ENCODE data around the gene FGR.

Gene FGR

DNA sequence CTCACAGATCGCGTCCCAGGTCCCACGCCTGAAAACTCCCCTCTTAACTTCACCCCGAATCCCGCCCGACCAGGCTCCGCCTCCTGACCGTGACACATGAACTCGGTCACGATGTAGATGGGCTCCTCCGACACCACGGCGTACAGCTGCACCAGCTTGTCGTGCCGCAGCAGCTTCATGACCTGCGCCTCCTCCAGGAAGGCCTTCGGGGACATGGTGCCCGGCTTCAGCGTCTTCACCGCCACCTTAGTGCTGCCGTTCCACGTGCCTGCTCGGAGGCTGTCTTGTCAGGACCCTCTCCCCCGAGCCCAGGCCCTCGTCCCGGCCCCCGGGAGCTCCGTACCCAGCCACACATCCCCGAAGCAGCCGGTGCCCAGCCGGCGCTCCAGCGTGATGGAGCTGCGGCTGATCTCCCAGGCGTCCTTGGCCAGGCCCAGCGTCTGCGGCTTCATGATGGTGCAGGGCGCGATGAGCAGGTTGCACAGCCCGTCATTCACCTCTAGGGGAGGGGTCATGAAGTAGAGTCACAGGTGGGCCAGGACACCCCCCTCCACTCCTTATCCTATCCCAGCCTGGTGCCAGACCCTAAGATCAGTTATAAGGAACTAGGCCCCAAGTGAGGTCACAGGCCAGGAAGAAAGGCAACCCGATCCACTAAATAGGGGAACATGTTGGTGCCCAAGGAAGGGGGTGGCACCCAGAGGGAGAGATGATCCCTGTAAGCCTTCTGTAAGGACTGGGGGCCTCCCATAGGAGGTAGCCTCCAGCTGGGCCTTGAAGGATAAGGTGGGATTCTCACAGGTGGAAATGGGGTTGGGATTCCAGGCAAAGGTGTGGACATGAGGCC, 19.4 kb downstream of the FGR start:
- no peak for DNase-seq

DNA sequence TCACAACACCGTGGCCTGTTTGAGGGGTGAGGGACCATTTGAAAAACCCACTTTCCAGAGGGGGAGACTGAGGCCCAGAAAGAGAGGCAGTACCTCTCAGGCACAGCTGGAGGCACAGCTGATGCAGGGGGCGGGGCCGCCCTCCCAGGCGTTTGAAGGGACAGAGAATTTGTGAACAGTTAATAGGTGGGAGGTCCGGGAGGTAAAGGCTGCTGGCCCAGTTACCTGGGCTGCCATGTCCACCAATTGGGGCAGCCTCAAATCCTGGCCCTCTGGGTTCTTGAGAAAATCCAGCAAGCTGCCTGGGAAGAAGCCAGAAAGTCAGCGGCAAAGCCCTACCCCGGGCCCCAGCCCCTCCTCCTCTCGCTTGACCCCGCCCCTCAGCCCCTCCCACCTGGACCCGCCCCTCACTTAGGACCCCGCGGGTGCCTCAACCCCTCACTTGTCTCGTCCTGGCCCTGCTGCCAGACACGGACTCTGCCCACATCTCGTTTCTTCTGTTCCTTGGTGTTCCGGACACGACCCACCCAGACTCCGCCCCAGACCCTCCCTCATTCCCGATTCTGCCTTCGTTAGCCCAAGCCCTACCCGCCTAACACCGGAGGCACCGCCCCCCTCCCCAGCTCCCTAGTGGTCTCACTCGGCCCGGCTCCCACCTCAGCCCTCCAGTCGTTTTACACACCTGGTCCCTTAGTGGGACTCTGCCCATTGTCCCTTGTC, 20.2 kb downstream of the FGR start:
- DNase-seq, result no peak

DNA sequence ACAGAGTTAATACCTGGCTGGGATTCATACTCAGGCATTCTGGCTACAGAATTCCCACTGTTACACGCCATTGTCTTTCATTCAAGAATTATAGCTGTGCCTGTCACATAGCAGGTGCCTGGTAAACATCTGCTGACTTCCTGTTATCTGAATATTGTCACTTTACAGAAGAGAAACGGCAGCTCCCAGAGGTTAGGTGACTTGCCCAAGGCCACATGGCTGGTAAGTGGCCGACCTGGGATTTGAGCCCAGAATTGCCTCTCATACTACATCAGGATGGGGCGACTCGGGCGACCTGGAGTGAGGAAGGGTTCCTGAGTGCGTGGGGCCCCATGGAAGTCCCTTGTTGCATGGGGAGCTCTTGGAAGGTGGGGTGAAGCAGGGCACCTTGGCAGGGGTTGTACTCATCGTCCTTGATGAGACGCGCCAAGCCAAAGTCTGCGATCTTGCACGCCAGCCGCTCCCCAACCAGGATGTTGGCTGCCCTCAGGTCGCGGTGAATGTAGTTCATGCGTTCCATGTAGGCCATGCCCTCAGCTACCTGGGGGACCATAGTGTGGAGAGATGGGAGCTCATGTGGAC, 20.9 kb downstream of the FGR start:
- no peak for DNase-seq

DNA sequence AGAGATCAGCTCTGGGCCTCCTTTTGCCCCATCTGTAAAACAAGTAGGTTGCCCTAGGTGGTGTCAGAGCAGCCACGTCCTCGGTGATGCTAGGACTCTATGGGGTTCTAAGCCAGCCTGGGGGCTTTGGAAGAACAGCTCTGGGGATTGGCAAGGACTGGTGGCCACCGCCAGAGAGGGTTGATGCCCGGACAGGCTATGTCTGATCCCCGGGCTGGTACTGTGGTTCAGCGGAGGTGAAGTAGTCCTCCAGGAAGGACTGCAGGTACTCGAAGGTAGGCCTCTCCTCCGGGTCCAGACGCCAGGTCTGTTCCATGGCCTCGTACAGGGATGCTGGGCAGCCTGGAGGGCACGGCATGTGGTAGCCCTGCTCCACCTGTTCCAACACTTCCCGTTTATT, 22.3 kb downstream of the FGR start:
- no peak for DNase-seq

DNA sequence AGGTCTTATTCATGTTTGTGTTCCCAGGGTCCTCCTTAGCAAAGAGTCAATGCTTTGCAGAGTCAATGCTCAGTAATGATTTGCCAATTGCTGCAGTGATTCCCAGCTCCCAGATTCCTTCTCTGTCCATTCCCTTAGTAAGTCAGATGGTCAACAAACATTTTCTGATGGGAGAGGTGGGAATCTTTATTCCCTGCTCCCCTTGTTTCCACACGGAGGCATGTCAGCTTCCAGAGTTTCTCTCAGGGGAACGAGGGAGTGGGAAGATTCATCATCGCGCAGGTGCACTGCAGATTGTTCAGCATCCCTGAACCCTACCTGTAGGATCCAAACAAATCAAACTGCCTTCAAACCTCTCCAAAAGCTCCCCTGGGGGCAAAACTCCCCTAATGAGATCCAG, 23.5 kb downstream of the FGR start:
- DNase-seq, result no peak

DNA sequence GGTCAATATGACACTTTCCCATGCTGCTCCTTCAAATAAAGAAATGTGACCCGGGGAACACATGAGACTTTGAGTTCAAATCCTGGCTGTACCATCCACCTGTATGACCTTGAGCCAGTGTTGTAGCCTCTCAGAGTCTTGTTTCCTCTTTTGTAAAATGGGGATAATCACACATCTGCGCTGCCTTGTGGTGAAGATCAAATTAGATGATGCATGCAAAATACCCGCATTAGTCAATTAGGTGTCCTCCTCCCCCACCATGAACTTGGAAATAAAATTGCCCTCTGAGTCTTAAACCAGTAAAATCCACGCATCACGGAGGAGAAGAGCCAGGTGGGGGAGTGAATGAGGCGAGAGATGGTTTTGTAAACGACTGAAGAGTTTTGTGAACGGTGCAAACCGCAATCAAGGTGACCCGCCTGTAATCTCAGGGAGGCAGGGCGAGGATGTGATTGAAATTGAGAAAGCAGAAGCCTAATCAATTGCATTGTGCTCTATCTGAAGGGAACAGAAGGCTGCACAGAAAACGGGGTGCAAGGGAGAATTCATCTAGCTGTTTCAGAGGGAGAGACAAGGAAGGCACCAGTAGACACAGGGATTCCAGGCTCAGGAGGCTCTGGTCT, 25.3 kb downstream of the FGR start:
- no peak for DNase-seq

DNA sequence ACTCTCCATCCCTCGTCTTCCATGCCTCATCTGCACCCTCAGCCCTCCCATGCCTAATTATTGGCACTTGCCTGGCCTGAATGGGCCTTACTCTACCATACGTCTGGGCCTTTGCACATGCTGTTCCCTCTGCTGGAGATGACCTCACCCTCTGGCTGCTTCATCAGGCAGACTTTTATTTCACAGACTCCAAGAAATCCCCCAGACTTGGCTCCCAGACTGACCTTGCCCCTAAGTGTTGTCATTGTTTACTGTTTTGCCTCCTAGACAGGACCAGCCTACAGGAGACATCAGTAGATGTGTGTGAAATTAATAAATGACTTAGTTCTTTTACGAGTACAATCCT, 25.8 kb downstream of the FGR start:
- no peak for DNase-seq

DNA sequence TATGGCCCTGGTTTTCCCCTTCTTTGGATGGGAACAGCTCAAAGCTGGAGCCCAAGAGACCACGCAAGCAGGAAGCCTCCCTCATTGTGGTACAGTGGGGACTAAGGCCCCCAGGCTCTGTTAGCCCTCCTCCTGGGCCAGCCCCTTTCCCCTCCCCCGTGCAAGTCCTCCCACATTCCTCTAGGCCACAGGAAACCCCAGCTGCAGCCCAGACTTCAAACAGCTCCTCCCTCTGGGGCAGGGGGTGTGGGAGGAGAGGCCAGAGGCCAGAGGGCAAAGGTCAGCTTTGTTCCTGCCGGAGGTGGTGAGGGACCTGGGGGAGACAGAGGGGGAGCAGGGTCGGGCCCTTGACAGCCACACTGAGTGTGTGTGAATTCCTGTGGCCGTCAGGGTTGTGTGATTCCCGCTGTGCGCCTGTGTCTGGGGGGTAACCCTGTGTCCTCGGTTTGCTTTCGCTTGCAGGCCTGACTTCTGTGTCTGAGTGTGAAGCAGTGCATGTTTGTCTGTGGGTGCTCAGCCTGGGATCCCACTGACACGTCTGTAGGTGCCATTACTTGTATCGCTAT, 27.7 kb downstream of the FGR start:
- no peak for DNase-seq

DNA sequence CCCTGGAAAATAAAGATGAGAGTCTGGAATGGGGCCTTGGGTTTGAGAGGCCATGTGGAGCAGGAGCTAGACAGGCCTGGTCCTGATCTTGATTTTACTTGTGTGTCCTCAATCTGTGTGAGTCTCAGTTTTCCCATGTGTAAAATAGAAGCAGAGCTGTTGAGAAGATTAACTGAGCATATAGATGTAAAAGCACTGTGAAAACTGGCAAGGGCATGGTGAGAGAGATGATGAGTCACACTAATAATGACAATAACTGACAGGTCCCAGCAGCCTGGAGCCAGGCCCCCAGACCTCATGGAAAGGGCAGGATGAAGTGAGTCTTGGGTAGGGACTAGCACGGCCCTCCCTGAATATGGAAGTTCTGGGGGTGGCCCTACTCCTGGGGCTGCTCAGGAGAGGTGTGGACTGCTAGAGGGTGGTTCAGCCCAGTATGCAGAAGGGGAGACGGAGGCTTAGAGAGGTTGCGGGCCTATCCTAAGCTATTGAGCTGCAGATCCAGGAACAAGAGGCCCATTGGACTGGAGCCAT, 28.2 kb downstream of the FGR start:
- DNase-seq, result no peak

DNA sequence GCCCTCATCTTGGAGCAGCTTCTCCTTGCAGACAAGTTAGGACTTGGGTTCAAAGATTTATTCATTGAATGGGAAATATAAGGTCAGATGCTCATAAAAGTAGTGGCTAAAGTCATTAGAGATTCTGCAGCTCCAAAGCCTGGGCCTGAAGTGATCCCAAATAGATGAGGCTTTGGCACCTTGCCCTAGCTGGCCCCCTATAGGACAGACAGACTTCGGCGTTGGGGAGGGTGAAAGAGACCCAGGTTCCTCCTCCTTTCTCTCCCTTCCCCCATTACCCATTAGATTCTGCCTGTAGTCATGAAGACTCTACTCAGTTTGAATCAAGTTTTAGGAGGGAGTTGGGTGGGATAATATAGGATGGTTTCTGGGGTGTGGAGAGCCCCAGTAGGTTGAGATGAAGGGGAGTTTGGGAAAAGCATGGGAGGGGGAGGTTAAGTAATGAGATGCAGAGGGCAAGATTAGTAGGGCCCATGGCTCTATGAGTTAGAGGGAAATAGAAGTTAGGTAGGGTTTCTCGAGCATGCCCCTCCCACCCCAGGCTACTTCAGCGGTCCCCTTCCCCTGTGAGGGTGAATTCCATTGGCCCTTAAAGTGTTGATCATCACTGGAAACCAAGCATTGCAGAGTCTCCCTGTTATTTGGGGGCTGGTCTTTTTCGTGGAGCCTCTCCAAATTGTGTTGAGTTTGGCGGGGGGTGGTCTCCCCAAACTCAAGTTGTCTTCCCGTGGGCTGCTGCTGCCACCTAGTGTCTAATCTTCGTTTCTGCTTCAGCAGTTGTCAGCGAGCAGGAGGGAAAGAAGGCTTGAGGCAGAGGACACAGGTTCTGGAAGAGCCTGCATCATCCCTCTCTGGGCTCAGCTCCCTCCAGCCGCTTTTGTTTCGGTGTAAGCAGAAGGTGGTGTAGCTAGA, 28.9 kb downstream of the FGR start:
- peak; percentile 33 for DNase-seq

DNA sequence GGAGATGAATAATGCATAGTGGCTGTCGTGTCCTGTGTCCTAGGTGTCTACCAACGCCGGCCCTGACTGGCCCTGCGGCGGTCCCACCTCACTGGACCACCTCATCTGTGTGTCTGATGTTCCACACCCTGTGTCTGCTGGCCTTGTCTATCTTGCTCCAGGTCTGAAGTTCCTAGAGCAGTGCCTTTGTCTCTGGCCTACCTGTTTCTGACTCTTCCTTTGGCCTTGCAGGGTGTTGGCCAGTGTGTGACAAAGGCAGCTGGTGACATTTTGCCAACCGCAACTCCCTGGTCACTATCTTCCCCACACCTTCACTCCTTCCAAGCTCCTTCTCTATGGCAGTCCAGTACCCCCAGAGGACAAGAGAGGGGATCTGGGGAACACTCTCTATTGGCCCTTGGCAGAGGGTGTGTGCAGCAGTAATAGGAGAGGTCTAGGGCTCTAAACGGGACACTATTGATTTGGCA, 29.7 kb downstream of the FGR start:
- no peak for DNase-seq

DNA sequence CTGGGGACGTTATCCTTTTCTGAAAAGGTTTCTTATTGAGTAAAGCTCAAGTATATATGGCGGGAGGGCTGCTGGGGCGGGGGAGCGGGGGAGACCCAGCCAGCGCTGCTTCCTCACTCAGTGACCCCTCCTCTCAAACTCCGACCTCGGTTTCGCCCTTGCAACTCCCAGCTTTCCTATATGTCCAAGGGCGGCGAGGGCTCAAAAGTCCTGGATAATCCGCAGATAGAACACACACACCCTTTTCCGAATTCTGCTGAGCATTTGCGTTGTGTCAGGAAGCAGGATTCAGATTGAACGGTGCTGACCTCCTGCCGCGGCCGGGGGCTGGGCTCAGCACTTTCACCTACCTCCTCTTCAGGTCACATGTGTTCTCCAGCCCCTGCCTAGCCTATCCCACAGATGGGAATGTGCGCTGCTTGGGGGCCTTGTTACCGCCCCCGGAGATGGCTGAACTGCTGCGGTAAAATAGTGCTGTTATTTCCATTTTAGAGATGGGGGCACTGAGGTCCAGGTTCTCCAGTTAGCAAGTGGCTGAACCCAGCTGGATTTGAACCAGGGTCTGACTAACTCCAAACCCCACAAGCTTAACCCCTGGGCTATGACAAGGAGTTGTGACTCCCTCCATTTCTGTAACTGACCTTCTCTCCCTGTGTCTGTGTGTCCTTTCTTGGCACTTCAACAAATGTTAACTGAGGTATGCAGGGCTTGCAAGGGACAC, 30.2 kb downstream of the FGR start:
- no peak for DNase-seq

DNA sequence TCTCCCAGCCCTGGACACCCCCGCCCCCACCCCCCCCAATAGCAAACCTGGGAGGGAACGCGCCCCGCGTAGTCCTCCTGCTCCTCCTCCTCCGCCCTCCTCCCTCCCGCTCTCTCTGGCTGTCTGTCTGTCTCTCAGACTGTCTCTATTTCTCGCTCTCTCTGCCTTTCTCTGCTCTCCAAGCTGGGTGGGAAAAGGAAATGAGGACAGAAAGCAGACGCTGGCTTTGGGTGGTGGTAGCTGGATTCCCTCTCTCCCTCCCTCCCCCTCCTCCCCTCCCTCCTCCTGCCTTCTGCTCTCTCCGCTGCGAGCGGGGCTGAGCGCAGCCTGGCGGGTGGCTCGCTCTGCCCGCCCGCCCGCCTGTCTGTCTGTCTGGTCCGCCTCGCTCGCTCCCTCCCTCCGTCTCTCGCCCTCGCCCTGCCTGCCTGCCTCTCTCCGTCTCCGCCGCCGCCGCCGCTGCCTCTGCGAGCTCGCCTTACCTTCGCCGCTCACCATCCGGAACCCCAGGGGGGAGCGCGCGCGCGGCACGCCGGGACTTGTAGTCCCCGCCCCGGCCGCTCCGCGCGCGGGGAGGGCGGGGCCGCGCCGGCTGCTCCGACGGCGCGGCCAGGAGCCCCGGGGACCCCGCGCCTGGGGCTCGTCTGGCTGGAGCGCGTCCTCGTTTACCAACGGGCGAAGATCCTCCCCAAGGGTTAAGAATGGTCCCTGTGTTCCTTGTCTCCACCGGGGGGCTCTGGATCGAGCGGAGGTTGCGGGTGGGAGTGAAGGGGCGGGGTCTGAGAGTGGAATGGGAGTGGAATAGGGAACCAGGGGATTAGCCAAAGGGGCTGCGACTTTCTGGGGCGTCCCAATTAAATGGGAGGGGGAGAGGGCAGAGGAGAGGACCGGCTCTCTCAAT, 31.1 kb downstream of the FGR start, which contains the start of gene AHDC1:
TSS of gene AHDC1 (minus strand) at position 464 of the 898 bp plus-strand sequence. CDS start 52,029 bp downstream, outside the sequence.
- DNase-seq, result peak; percentile 58

DNA sequence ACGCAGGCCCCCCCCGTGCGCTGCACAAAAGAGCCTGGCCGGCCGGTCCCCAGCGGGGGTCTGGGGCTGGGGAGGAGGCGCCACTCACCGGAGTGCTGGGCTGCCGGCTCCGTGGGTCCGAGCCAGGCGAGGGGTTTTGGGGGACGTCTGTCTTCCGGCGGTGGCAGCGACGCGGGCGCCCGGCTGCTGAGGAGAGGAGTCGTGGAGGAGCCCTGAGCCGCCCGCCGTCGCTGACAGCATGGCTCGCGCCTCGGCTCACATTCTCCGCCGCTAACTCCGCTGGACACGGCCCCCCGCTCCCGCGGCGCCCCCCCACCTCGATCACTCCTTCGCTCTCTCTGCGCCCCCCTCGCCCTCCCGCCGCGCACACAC, 31.7 kb downstream of the FGR start:
- DNase-seq, result no peak

DNA sequence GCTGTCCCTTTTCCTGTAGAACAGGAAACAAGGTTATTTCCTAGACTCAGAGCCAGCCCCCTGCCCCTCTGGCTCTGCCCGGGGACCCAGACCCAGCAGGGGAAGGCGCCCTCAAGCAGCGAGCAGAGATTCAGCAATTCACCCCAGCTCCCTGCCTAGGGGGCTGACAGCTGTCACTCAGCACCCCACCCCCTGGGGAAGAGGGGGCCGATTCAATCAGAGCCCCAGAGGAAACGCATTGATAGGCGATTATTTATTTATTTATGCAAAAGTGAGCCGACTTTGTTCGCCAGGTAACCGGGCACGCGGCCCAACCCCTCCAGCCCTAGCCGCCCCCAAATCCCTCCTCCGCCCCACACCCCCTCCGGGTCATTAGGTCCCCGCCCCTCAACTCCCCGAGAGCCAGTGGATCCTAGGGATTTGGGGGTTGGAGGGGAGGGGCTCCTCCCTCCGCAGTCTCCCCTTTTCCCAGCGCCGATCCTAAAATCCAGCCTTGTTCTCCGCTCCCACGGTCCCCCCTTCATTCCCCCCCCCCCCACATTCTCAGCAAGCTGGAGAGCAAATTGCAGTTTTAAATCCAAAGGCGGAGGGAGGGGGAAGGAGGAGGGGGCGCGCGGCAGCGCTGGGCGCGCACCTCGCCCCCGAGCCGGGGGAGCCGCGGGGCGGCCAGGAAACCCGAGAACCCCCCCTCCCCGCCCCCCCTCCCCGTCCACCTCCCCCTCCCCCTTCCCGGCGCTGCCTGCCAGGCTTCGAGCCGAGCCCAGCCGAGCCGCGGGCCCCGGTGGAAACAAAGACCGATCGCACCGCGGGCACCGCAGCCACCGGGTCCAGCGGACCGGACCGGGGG, 32.3 kb downstream of the FGR start:
- DNase-seq, result no peak

DNA sequence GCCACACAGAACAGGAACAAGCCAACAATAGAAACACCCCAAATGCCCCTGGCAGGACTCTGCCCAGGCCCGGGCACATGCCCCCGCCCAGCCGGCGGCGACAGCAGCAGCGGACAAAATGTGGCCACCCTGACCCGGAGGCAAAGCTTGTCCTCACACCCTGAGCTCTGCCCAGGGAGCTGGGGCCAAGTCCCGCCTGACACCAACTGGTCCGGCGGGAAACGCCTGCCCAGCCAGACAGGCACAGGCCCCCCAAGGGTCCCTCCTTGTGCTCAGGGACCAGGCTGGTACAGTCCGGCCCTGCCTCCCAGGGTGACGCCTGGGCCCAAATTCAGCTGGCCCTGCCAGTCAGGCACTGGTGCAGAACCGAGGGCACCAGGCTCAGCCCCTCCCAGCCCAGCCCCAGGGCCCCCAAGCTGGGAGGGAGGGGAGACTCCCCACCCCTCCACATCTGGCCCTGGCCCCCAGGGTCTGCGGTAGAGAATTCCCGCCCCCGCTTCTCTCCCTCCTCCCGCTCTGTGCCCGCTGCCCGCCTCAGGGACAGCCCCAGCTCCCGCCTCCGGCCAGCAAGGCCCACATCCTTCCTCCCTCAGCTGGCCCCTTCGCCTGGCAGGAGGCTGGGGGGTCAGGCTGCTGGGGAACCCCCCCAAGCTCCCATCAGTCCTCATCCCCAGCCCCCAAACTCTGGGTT, 33.1 kb downstream of the FGR start:
- DNase-seq, result peak; percentile 48

DNA sequence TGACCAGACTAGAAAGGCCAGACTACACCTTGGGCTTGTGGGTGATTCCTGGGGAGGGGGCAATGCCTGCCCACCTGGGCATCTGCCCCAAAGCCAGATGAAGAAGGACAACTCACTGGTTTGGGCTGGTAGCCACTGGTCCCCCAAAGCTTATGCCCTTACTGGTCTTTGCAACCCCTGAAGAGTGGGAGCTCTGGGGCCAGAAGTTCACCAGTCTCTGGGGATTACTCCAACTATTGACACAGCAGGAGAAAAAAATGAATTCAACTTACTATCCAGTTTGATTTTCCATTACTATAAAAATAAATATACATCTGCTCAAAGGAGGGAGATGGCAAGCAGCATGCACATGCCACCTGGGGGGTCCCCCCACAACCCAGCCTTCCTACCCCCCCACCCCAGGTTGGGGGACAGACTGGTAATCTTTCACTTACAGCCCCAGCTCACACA, 33.6 kb downstream of the FGR start:
- no peak for DNase-seq

DNA sequence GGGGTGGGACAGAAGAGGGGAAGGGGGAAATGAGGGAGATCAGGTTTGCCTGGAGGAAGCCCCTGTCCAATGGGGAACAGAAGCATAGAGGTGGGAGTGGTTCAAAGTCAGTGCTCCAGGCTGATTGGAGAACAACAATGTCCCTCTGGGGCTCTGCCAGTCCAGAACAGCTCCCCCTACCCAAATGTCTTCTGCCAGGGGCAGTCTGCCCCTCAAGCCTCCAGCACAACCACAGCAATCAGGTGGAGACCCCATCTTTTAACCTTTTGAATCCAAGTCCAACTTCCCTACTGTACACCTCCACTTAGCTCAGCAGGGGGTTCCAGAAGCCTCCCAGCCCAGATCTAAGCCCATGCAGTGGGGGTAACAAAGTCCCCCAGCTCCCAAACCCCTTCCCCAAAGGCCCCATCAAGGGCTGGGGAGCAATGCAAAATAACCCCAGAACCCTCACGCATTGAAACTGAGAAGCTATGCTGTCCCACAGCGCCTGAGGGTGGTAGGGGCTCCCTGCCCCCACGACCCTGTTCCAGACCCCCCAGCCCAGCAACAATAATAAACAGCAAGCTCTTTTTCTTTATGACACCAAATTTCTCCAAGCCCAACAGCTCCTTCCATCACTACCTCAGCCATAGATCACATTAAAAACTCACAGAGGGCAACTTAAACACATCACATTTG, 34.3 kb downstream of the FGR start:
- DNase-seq, result no peak

All from KG1 (cell line).